ENCODE measurements around the gene CDYL2.

The CDYL2 gene

DNA sequence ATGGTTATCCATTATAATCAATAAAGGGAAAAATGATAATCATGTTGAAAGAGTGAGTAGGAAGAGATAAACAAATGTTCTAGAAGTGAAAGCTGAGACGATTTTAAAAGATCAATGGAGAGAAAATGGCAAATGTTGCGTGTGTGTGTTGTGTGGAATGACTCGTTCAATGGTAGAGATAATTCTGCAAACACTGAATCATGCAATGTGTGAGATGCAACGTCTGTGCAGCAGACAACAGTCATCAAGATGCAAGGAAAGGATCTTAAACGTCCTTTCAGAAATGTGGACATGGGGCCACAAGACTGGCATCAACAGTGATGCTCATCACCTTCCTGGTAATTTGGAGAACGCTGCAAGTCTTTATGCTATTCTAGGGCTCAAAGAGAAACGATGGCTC is 124.4 kb downstream of the CDYL2 start:
- Histone ChIP-seq H3K14ac (ENCODE audit: low read length) (no peak overlapping the region), H3K4ac (ENCODE audit: low read depth, low read length) (no peak overlapping the region), H4K91ac (ENCODE audit: low read depth, low read length) (no peak overlapping the region), H3K79me2 (ENCODE audit: control insufficient read depth, insufficient read depth, low read length, poor library complexity) (no peaks in the 10 kb centered on the region), H3K18ac (ENCODE audit: low read length) (no peak overlapping the region), H2AFZ (ENCODE audit: insufficient read depth, low read length, poor library complexity) (no peak overlapping the region), H3K9me3 (ENCODE audit: insufficient read depth, low read depth, low read length) (peaks cover 3% of the 10 kb centered on the region), H3K27ac (ENCODE audit: low read depth, low read length) (no peak overlapping the region), H2BK12ac (ENCODE audit: low read length) (no peak overlapping the region), H3K4me1 (ENCODE audit: control insufficient read depth in 1 of 2, insufficient read depth in 2 of 2, low read length in 2 of 2) (no peaks in the 10 kb centered on the region), H2BK120ac (ENCODE audit: insufficient read depth, low read length, poor library complexity) (no peak overlapping the region), H3K79me1 (ENCODE audit: low read length) (no peaks in the 10 kb centered on the region), H3K36me3 (ENCODE audit: control insufficient read depth in 1 of 2, insufficient read depth in 2 of 2, low read length in 2 of 2) (no peaks in the 10 kb centered on the region), H4K8ac (ENCODE audit: low read depth, low read length) (no peak overlapping the region), H4K12ac (ENCODE audit: low read depth, low read length) (no peak overlapping the region), H2BK5ac (ENCODE audit: low read depth, low read length, poor library complexity) (no peak overlapping the region), H2AK5ac (ENCODE audit: low read length) (no peak overlapping the region), H3K27me3 (ENCODE audit: insufficient read depth, low read length) (no peaks in the 10 kb centered on the region), H3K23ac (ENCODE audit: low read length) (no peak overlapping the region), H3K4me3 (ENCODE audit: low read depth, low read length) (no peak overlapping the region), H3K9ac (ENCODE audit: low read length) (no peak overlapping the region), H3K4me2 (ENCODE audit: low read length) (no peak overlapping the region)
- DNase-seq = no peak
- no CpG with 5 or more reads among the region's 7 CpGs for WGBS (ENCODE audit: extremely low coverage, insufficient coverage, insufficient read length)

DNA sequence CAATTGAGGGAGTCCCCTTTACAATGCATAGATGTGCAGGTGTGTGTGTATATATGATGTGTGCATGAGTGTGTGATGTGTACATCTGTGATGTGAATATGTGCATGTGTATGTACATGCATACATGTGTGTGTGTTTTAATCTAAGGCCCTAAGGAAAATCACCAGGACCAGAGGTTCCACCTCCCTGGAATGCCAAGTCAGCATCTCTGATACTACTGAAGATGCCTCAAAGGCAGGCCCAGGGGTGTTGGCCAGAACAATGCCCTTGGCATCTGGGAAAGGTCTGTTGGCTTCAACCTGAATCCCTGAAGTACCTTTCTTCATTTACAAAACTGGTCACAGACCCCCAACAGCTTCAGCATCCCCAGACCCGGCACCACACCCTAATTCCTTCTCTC is 129.5 kb downstream of the CDYL2 start:
- Histone ChIP-seq H3K36me3 (ENCODE audit: control insufficient read depth in 1 of 2, insufficient read depth in 2 of 2, low read length in 2 of 2) (no peaks in the 10 kb centered on the region), H3K9me3 (ENCODE audit: insufficient read depth, low read depth, low read length) (no peaks in the 10 kb centered on the region), H4K91ac (ENCODE audit: low read depth, low read length) (no peak overlapping the region), H3K18ac (ENCODE audit: low read length) (no peak overlapping the region), H4K8ac (ENCODE audit: low read depth, low read length) (no peak overlapping the region), H3K4me2 (ENCODE audit: low read length) (no peak overlapping the region), H2BK5ac (ENCODE audit: low read depth, low read length, poor library complexity) (no peak overlapping the region), H2AFZ (ENCODE audit: insufficient read depth, low read length, poor library complexity) (no peak overlapping the region), H3K79me2 (ENCODE audit: control insufficient read depth, insufficient read depth, low read length, poor library complexity) (no peaks in the 10 kb centered on the region), H3K27me3 (ENCODE audit: insufficient read depth, low read length) (no peaks in the 10 kb centered on the region), H3K9ac (ENCODE audit: low read length) (no peak overlapping the region), H4K12ac (ENCODE audit: low read depth, low read length) (no peak overlapping the region), H2BK12ac (ENCODE audit: low read length) (no peak overlapping the region), H2BK120ac (ENCODE audit: insufficient read depth, low read length, poor library complexity) (no peak overlapping the region), H3K4me3 (ENCODE audit: low read depth, low read length) (no peak overlapping the region), H3K23ac (ENCODE audit: low read length) (no peak overlapping the region), H3K4me1 (ENCODE audit: control insufficient read depth in 1 of 2, insufficient read depth in 2 of 2, low read length in 2 of 2) (no peaks in the 10 kb centered on the region), H3K14ac (ENCODE audit: low read length) (no peak overlapping the region), H3K79me1 (ENCODE audit: low read length) (no peaks in the 10 kb centered on the region), H3K4ac (ENCODE audit: low read depth, low read length) (no peak overlapping the region), H3K27ac (ENCODE audit: low read depth, low read length) (no peak overlapping the region), H2AK5ac (ENCODE audit: low read length) (no peak overlapping the region)
- DNase-seq = no peak
- WGBS (ENCODE audit: extremely low coverage, insufficient coverage, insufficient read length) = no CpG with 5 or more reads among the region's 1 CpG

DNA sequence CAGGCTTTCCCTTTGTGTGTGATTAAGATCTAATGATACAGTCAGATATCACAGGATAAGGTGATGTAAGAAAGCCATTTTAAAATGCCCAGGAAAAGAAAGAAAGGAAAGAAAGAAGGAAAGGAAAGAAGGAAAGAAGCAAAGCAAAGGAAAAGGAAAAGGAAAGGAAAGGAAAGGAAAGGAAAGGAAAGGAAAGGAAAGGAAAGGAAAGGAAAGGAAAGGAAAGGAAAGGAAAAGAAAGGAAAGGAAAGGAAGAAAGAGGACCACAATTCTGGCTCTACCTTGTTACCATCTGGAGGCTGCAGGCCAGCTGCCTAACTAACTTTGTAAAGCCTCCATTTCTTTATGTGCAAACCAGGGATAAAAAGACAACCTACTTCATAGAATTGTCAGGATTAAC is 132.0 kb downstream of the CDYL2 start:
- no peaks in the 10 kb centered on the region for H3K4me1 ChIP-seq (ENCODE audit: control insufficient read depth in 1 of 2, insufficient read depth in 2 of 2, low read length in 2 of 2)
- no peak overlapping the region for H3K18ac ChIP-seq (ENCODE audit: low read length)
- no peak overlapping the region for H3K4me3 ChIP-seq (ENCODE audit: low read depth, low read length)
- no peaks in the 10 kb centered on the region for H3K36me3 ChIP-seq (ENCODE audit: control insufficient read depth in 1 of 2, insufficient read depth in 2 of 2, low read length in 2 of 2)
- no peaks in the 10 kb centered on the region for H3K79me1 ChIP-seq (ENCODE audit: low read length)
- no peak overlapping the region for H3K9ac ChIP-seq (ENCODE audit: low read length)
- no peak overlapping the region for H3K4ac ChIP-seq (ENCODE audit: low read depth, low read length)
- no peak overlapping the region for H2AFZ ChIP-seq (ENCODE audit: insufficient read depth, low read length, poor library complexity)
- H2BK120ac ChIP-seq (ENCODE audit: insufficient read depth, low read length, poor library complexity) = no peak overlapping the region
- no peaks in the 10 kb centered on the region for H3K79me2 ChIP-seq (ENCODE audit: control insufficient read depth, insufficient read depth, low read length, poor library complexity)
- H2BK12ac ChIP-seq (ENCODE audit: low read length) = no peak overlapping the region
- no peak overlapping the region for H3K14ac ChIP-seq (ENCODE audit: low read length)
- peaks cover 3% of the 10 kb centered on the region for H3K9me3 ChIP-seq (ENCODE audit: insufficient read depth, low read depth, low read length)
- H4K12ac ChIP-seq (ENCODE audit: low read depth, low read length) = no peak overlapping the region
- DNase-seq = no peak
- H4K8ac ChIP-seq (ENCODE audit: low read depth, low read length) = no peak overlapping the region
- no peaks in the 10 kb centered on the region for H3K27me3 ChIP-seq (ENCODE audit: insufficient read depth, low read length)
- H4K91ac ChIP-seq (ENCODE audit: low read depth, low read length) = no peak overlapping the region
- no peak overlapping the region for H3K23ac ChIP-seq (ENCODE audit: low read length)
- no peak overlapping the region for H2BK5ac ChIP-seq (ENCODE audit: low read depth, low read length, poor library complexity)
- H3K27ac ChIP-seq (ENCODE audit: low read depth, low read length) = no peak overlapping the region
- H3K4me2 ChIP-seq (ENCODE audit: low read length) = no peak overlapping the region
- no peak overlapping the region for H2AK5ac ChIP-seq (ENCODE audit: low read length)

DNA sequence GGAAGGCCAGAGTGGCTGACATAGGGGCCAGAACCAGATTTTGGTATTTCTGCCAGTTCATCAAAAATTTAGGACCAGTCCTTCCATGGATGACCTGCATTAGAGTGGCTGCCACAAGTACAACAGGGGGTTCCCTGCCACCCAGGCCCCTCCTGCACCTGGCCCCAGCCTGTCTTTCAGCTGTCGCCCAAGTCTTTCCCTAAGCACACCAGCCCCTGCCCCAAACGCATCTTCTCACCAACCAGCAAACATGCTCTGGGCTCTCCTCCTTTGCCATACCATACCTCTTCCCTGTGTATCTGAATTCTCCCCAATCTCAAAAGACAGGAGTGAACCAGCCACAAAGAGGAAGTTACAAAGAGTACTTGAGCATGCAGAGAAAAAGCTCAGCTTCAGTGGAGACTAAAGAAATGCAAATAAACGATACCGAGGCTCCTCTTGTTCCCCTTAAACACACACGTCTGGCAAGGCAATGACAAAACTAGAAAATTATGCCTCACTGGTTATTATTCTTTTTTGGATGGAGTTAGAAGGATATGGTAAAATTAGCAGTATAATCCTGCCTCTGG is 133.0 kb downstream of the CDYL2 start:
- WGBS (ENCODE audit: extremely low coverage, insufficient coverage, insufficient read length) = no CpG with 5 or more reads among the region's 5 CpGs

More for the DNA sequence above, 133.0 kb downstream of the CDYL2 start:
- Histone ChIP-seq H3K79me2 (ENCODE audit: control insufficient read depth, insufficient read depth, low read length, poor library complexity) (no peaks in the 10 kb centered on the region), H2BK5ac (ENCODE audit: low read depth, low read length, poor library complexity) (no peak overlapping the region), H3K18ac (ENCODE audit: low read length) (no peak overlapping the region), H4K91ac (ENCODE audit: low read depth, low read length) (no peak overlapping the region), H2AK5ac (ENCODE audit: low read length) (no peak overlapping the region), H3K36me3 (ENCODE audit: control insufficient read depth in 1 of 2, insufficient read depth in 2 of 2, low read length in 2 of 2) (no peaks in the 10 kb centered on the region), H2AFZ (ENCODE audit: insufficient read depth, low read length, poor library complexity) (no peak overlapping the region), H2BK120ac (ENCODE audit: insufficient read depth, low read length, poor library complexity) (no peak overlapping the region), H4K8ac (ENCODE audit: low read depth, low read length) (no peak overlapping the region), H3K9ac (ENCODE audit: low read length) (no peak overlapping the region), H3K79me1 (ENCODE audit: low read length) (no peaks in the 10 kb centered on the region), H3K9me3 (ENCODE audit: insufficient read depth, low read depth, low read length) (peaks cover 3% of the 10 kb centered on the region), H2BK12ac (ENCODE audit: low read length) (no peak overlapping the region), H3K4me3 (ENCODE audit: low read depth, low read length) (no peak overlapping the region), H3K4me1 (ENCODE audit: control insufficient read depth in 1 of 2, insufficient read depth in 2 of 2, low read length in 2 of 2) (no peaks in the 10 kb centered on the region), H3K14ac (ENCODE audit: low read length) (no peak overlapping the region), H3K4ac (ENCODE audit: low read depth, low read length) (no peak overlapping the region), H4K12ac (ENCODE audit: low read depth, low read length) (no peak overlapping the region), H3K23ac (ENCODE audit: low read length) (no peak overlapping the region), H3K4me2 (ENCODE audit: low read length) (no peak overlapping the region), H3K27me3 (ENCODE audit: insufficient read depth, low read length) (no peaks in the 10 kb centered on the region), H3K27ac (ENCODE audit: low read depth, low read length) (no peak overlapping the region)
- no peak for DNase-seq
